HG03135 (cell line): ENCODE data around the gene PCDH9.

Experiments used
- ATAC-seq: cut with Tn5 transposase; IDR thresholded peaks from one replicate; pipeline ENCODE4 v1.9.1; 2021; ENCODE audit warnings: mild to moderate bottlenecking, moderate library complexity; ENCODE audit not compliant: unreplicated experiment

Gene PCDH9

GRCh38 chr13:67094952-67095351, 135.2 kb downstream of the PCDH9 start:
- ATAC-seq: no peak

- no peak for ATAC-seq
Measured at GRCh38 chr13:67094078-67094477, 136.1 kb downstream of the PCDH9 start.

GRCh38 chr13:67091603-67092002, 138.5 kb downstream of the PCDH9 start:
- ATAC-seq: no peak

GRCh38 chr13:67090856-67091255, 139.3 kb downstream of the PCDH9 start:
- no peak for ATAC-seq

GRCh38 chr13:67087527-67087926, 142.6 kb downstream of the PCDH9 start:
- ATAC-seq: no peak

GRCh38 chr13:67086260-67086659, 143.9 kb downstream of the PCDH9 start:
- ATAC-seq: no peak

- no peak for ATAC-seq
Measured at GRCh38 chr13:67084066-67084465, 146.1 kb downstream of the PCDH9 start.

GRCh38 chr13:67083519-67083918, 146.6 kb downstream of the PCDH9 start:
- ATAC-seq: no peak

- ATAC-seq: no peak
Measured at GRCh38 chr13:67080351-67080750, 149.8 kb downstream of the PCDH9 start.

- ATAC-seq: no peak
Measured at GRCh38 chr13:67078062-67078461, 152.1 kb downstream of the PCDH9 start.

GRCh38 chr13:67077132-67077531, 153.0 kb downstream of the PCDH9 start:
- no peak for ATAC-seq

GRCh38 chr13:67076378-67076777, 153.8 kb downstream of the PCDH9 start:
- no peak for ATAC-seq

- no peak for ATAC-seq
Measured at GRCh38 chr13:67075239-67075638, 154.9 kb downstream of the PCDH9 start.

GRCh38 chr13:67071918-67072598, 158.1 kb downstream of the PCDH9 start:
- ATAC-seq: no peak

GRCh38 chr13:67070306-67070705, 159.8 kb downstream of the PCDH9 start:
- ATAC-seq: no peak

- ATAC-seq: no peak
Measured at GRCh38 chr13:67069117-67069767, 160.9 kb downstream of the PCDH9 start.

- no peak for ATAC-seq
Measured at GRCh38 chr13:67064920-67065319, 165.2 kb downstream of the PCDH9 start.

- no peak for ATAC-seq
Measured at GRCh38 chr13:67063036-67063435, 167.1 kb downstream of the PCDH9 start.

GRCh38 chr13:67062160-67062559, 168.0 kb downstream of the PCDH9 start:
- ATAC-seq: no peak

- no peak for ATAC-seq
Measured at GRCh38 chr13:67061750-67062149, 168.4 kb downstream of the PCDH9 start.

GRCh38 chr13:67052550-67053490, 177.3 kb downstream of the PCDH9 start:
- no peak for ATAC-seq

GRCh38 chr13:67049744-67050143, 180.4 kb downstream of the PCDH9 start:
- no peak for ATAC-seq
